NCI-H1048 (cell line): ENCODE measurements around the gene ANKRD29.
"Not testable (repeated sequence)": the region's sequence is repeated elsewhere in the genome, so short reads cannot be mapped to it uniquely, and the experiment has no call there.

Source experiments
- DNase-seq: peaks from one replicate; lab custom pipeline; 2025; lab: John Stamatoyannopoulos, UW

The ANKRD29 gene

GRCh38 chr18:23583071-23583865, 79.4 kb downstream of the ANKRD29 start:
- no peak for DNase-seq

- no peak for DNase-seq
These were observed 81.9 kb downstream of the ANKRD29 start for GRCh38 chr18:23580677-23581367.

GRCh38 chr18:23578891-23579653, 83.6 kb downstream of the ANKRD29 start:
- no peak for DNase-seq

GRCh38 chr18:23578067-23578701, 84.5 kb downstream of the ANKRD29 start:
- no peak for DNase-seq

GRCh38 chr18:23577521-23577920, 85.2 kb downstream of the ANKRD29 start:
- not testable (repeated sequence) for DNase-seq

GRCh38 chr18:23575309-23575651, 87.4 kb downstream of the ANKRD29 start:
- DNase-seq: no peak

- DNase-seq: no peak
These were observed 88.0 kb downstream of the ANKRD29 start for GRCh38 chr18:23574611-23575308.

- no peak for DNase-seq
These were observed 88.9 kb downstream of the ANKRD29 start for GRCh38 chr18:23573626-23574431.

GRCh38 chr18:23573020-23573419, 89.7 kb downstream of the ANKRD29 start:
- DNase-seq: no peak

- DNase-seq: no peak
These were observed 90.1 kb downstream of the ANKRD29 start for GRCh38 chr18:23572570-23572969.

GRCh38 chr18:23572012-23572411, 90.7 kb downstream of the ANKRD29 start:
- no peak for DNase-seq

- no peak for DNase-seq
These were observed 91.7 kb downstream of the ANKRD29 start for GRCh38 chr18:23570912-23571504.

- DNase-seq: no peak
These were observed 93.2 kb downstream of the ANKRD29 start for GRCh38 chr18:23569299-23570063.

GRCh38 chr18:23568281-23569138, 94.2 kb downstream of the ANKRD29 start:
- no peak for DNase-seq

GRCh38 chr18:23567671-23568070, 95.0 kb downstream of the ANKRD29 start:
- no peak for DNase-seq

- DNase-seq: no peak
These were observed 96.7 kb downstream of the ANKRD29 start for GRCh38 chr18:23565916-23566547.

- no peak for DNase-seq
These were observed 99.2 kb downstream of the ANKRD29 start for GRCh38 chr18:23563377-23564043.

GRCh38 chr18:23560186-23560585, 102.5 kb downstream of the ANKRD29 start:
- DNase-seq: no peak
